HEK293T (cell line): ENCODE results near the gene AHDC1.

Experiments
- FOXA1 ChIP-seq: fragments of 450-650 bp; IDR thresholded peaks from 2 replicates; pipeline ENCODE4 v1.6.1; 2016; ENCODE audit warnings: mild to moderate bottlenecking
- HDGF ChIP-seq: fragments of 450-650 bp; IDR thresholded peaks from 2 replicates; pipeline ENCODE4 v1.6.1; 2017; ENCODE audit warnings: antibody characterized with exemption, borderline replicate concordance
- LEF1 ChIP-seq: fragments of 450-650 bp; IDR thresholded peaks from 2 replicates; pipeline ENCODE4 v1.6.1; 2017; ENCODE audit warnings: mild to moderate bottlenecking, borderline replicate concordance
- NFRKB ChIP-seq: fragments of 450-650 bp; IDR thresholded peaks from 2 replicates; pipeline ENCODE4 v1.6.1; 2016; ENCODE audit warnings: mild to moderate bottlenecking, moderate library complexity
- SP1 ChIP-seq: fragments of 450-650 bp; IDR thresholded peaks from 2 replicates; pipeline ENCODE4 v1.6.1; 2017
- SUZ12 ChIP-seq: fragments of 450-650 bp; IDR thresholded peaks from 2 replicates; pipeline ENCODE4 v1.6.1; 2016; ENCODE audit warnings: mild to moderate bottlenecking
- TF ChIP-seq, protein P1 (sequence below): fragments of 450-650 bp; IDR thresholded peaks from 2 replicates; pipeline ENCODE4 v1.6.1; 2016

DNA sequence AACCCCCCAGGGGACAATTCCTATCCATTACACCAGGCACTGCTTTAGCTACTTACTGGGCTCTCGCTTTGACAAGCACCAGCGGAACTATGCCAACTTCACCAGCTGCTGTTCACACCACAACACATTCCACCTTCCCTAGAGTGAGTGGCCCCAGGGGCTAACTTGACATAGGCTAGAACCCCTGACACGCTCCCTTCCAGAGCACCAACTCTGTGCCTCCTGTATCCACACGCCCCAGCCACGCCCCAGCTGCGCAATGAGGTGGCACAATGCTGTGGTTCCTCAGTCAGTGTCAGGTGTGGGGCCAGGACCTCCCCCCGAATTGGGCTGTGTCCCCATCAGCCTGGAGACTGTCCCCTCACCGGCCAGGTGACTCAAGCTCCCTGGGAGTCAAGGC is 42.7 kb upstream of the AHDC1 start:
- TF ChIP-seq SUZ12 (no peak), NFRKB (no peak), SP1 (no peak), FOXA1 (no peak), LEF1 (no peak), HDGF (no peak)
- TF ChIP-seq, protein P1, sequence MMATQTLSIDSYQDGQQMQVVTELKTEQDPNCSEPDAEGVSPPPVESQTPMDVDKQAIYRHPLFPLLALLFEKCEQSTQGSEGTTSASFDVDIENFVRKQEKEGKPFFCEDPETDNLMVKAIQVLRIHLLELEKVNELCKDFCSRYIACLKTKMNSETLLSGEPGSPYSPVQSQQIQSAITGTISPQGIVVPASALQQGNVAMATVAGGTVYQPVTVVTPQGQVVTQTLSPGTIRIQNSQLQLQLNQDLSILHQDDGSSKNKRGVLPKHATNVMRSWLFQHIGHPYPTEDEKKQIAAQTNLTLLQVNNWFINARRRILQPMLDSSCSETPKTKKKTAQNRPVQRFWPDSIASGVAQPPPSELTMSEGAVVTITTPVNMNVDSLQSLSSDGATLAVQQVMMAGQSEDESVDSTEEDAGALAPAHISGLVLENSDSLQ = no peak
